Measurements from ENCODE around the gene CCDC80. TPM values are rescaled to one million over a fixed set of nuclear protein-coding genes. Genes with fewer than 3 reads are reported as not detected.
A peak's percentile ranks its signal among the peaks of the same experiment; 100 is the strongest.

Gene CCDC80
- total RNA-seq, 1 donor from 2014 or later = 148 TPM

GRCh38 chr3:112605285-112605684 lies 35.7 kb downstream of the CCDC80 start:
- no peaks in the 10 kb centered on the region for H3K36me3 ChIP-seq
- ATAC-seq = no peak
- H3K27ac ChIP-seq = peak overlapping the region; percentile 12
- intact Hi-C loops (cut with DNase I) = no loop called here
- H3K27me3 ChIP-seq (ENCODE audit: low read depth) = no peaks in the 10 kb centered on the region
- DNase-seq = no peak
- no peaks in the 10 kb centered on the region for H3K9me3 ChIP-seq
- TF ChIP-seq CTCF (IDR thresholded peaks at IDR 0.05) = no peak
- H3K4me1 ChIP-seq = no peaks in the 10 kb centered on the region
- H3K4me3 ChIP-seq = no peak overlapping the region

GRCh38 chr3:112604536-112604935 lies 36.4 kb downstream of the CCDC80 start:
- Histone ChIP-seq H3K4me1 (no peaks in the 10 kb centered on the region), H3K9me3 (no peaks in the 10 kb centered on the region), H3K36me3 (no peaks in the 10 kb centered on the region), H3K27me3 (ENCODE audit: low read depth) (no peaks in the 10 kb centered on the region), H3K27ac (no peak overlapping the region), H3K4me3 (no peak overlapping the region)
- no peak for DNase-seq
- no peak for TF ChIP-seq CTCF (IDR thresholded peaks at IDR 0.05)
- no peak for ATAC-seq
- intact Hi-C loops (cut with DNase I) = no loop called here

GRCh38 chr3:112602217-112602838 lies 38.6 kb downstream of the CCDC80 start:
- H3K36me3 ChIP-seq = peaks cover 2% of the 10 kb centered on the region
- H3K27ac ChIP-seq = no peak overlapping the region
- no peak for TF ChIP-seq CTCF (IDR thresholded peaks at IDR 0.05)
- ATAC-seq = no peak
- H3K4me3 ChIP-seq = no peak overlapping the region
- no peak for DNase-seq
- no peaks in the 10 kb centered on the region for H3K27me3 ChIP-seq (ENCODE audit: low read depth)
- H3K9me3 ChIP-seq = no peaks in the 10 kb centered on the region
- no peaks in the 10 kb centered on the region for H3K4me1 ChIP-seq
- intact Hi-C loops (cut with DNase I) = no loop called here

GRCh38 chr3:112598731-112599130 lies 42.2 kb downstream of the CCDC80 start:
- ATAC-seq (no peak), DNase-seq (no peak)
- Histone ChIP-seq H3K4me1 (no peaks in the 10 kb centered on the region), H3K27me3 (ENCODE audit: low read depth) (no peaks in the 10 kb centered on the region), H3K36me3 (peaks cover 10% of the 10 kb centered on the region), H3K27ac (no peak overlapping the region), H3K9me3 (no peaks in the 10 kb centered on the region), H3K4me3 (no peak overlapping the region)
- intact Hi-C loops (cut with DNase I) = no loop called here
- no peak for TF ChIP-seq CTCF (IDR thresholded peaks at IDR 0.05)

GRCh38 chr3:112597945-112598344 lies 43.0 kb downstream of the CCDC80 start:
- TF ChIP-seq CTCF (IDR thresholded peaks at IDR 0.05) = no peak
- DNase-seq (no peak), ATAC-seq (no peak)
- Histone ChIP-seq H3K27ac (no peak overlapping the region), H3K9me3 (no peaks in the 10 kb centered on the region), H3K36me3 (peaks cover 14% of the 10 kb centered on the region), H3K4me3 (no peak overlapping the region), H3K4me1 (no peaks in the 10 kb centered on the region), H3K27me3 (ENCODE audit: low read depth) (no peaks in the 10 kb centered on the region)
- intact Hi-C loops (cut with DNase I) = no loop called here
